ENCODE results near the gene ATF3. TPM values are rescaled to one million over a fixed set of nuclear protein-coding genes. Genes with fewer than 3 reads are reported as not detected.
A peak's percentile ranks its signal among the peaks of the same experiment; 100 is the strongest.

ATF3 gene
- total RNA-seq, 1 donor: 20.3 TPM

- H3K4me3 ChIP-seq (ENCODE audit: low read depth, low read length): peak overlapping the region; percentile 89
- TF ChIP-seq CTCF (IDR thresholded peaks at IDR 0.05; ENCODE audit: insufficient read depth, low read depth, low read length): no peak
- DNase-seq (ENCODE audit: low read depth): no peak
These were observed 1.2 kb upstream of the ATF3 start for GRCh38 chr1:212607206-212607912.

GRCh38 chr1:212607913-212608391, 609 bp upstream of the ATF3 start:
- H3K4me3 ChIP-seq (ENCODE audit: low read depth, low read length): peak overlapping the region; percentile 89
- peak; percentile 20 for DNase-seq (ENCODE audit: low read depth)
- no peak for TF ChIP-seq CTCF (IDR thresholded peaks at IDR 0.05; ENCODE audit: insufficient read depth, low read depth, low read length)

GRCh38 chr1:212608959-212609700, 569 bp downstream of the ATF3 start:
- TF ChIP-seq CTCF (IDR thresholded peaks at IDR 0.05; ENCODE audit: insufficient read depth, low read depth, low read length): peak; percentile 45
- H3K4me3 ChIP-seq (ENCODE audit: low read depth, low read length): peak overlapping the region; percentile 89
- DNase-seq (ENCODE audit: low read depth): peak; percentile 63

- peak overlapping the region; percentile 89 for H3K4me3 ChIP-seq (ENCODE audit: low read depth, low read length)
- no peak for DNase-seq (ENCODE audit: low read depth)
- TF ChIP-seq CTCF (IDR thresholded peaks at IDR 0.05; ENCODE audit: insufficient read depth, low read depth, low read length): no peak
These were observed 1.4 kb downstream of the ATF3 start for GRCh38 chr1:212609701-212610574.

- TF ChIP-seq CTCF (IDR thresholded peaks at IDR 0.05; ENCODE audit: insufficient read depth, low read depth, low read length): no peak
- peak overlapping the region; percentile 89 for H3K4me3 ChIP-seq (ENCODE audit: low read depth, low read length)
- no peak for DNase-seq (ENCODE audit: low read depth)
These were observed 2.0 kb downstream of the ATF3 start for GRCh38 chr1:212610575-212610967.
